PC-3 (cell line): ENCODE measurements around the gene DNAJB1.

Source experiments
- CTCF ChIP-seq: fragments of 300-600 bp; sonication (generic); conservative IDR thresholded peaks from 2 replicates; pipeline ENCODE4 v1.5.1; 2017; ENCODE audit warnings: antibody characterized with exemption, low read depth, mild to moderate bottlenecking, low read length
- EZH2 ChIP-seq: fragments of 300-600 bp; sonication (generic); IDR thresholded peaks from one replicate; pipeline ENCODE4 v1.6.1; 2017; ENCODE audit warnings: antibody characterized with exemption, mild to moderate bottlenecking, low read length; ENCODE audit not compliant: unreplicated experiment

- TF ChIP-seq CTCF (no peak), EZH2 (no peak)
These were observed 3.9 kb downstream of the DNAJB1 start for GRCh38 chr19:14514215-14514863.
